K562 (cell line): ENCODE results near the gene RIMOC1. TPM values are rescaled to one million over a fixed set of nuclear protein-coding genes. Genes with fewer than 3 reads are reported as not detected.

Source experiments
- BRD9 ChIP-seq: fragments of 450-650 bp; IDR thresholded peaks from 2 replicates; pipeline ENCODE4 v1.6.1; 2018; ENCODE audit warnings: low read depth; ENCODE audit not compliant: partially characterized antibody
- CCNT2 ChIP-seq: IDR thresholded peaks from 2 replicates; pipeline ENCODE4 v1.6.1; 2011; ENCODE audit warnings: borderline replicate concordance, low read depth, mild to moderate bottlenecking, moderate library complexity, mixed read lengths, low read length; ENCODE audit not compliant: insufficient read length; ENCODE audit errors: extremely low read depth
- CEBPB ChIP-seq: fragments of 450-650 bp; IDR thresholded peaks from 2 replicates; pipeline ENCODE4 v1.6.1; 2016; ENCODE audit warnings: missing genetic modification characterization, missing compliant biosample characterization
- EHMT2 ChIP-seq: fragments of 450-650 bp; IDR thresholded peaks from 2 replicates; pipeline ENCODE4 v1.6.1; 2018; ENCODE audit warnings: antibody characterized with exemption
- GABPB2 ChIP-seq: fragments of 250-450 bp; sonication (Bioruptor Pico); conservative IDR thresholded peaks from 2 replicates; pipeline ENCODE4 v1.5.1; 2021; ENCODE audit warnings: mild to moderate bottlenecking
- HOXB6 ChIP-seq: fragments of 250-450 bp; sonication (Bioruptor Pico); IDR thresholded peaks from 2 replicates; pipeline ENCODE4 v1.5.1; 2022; ENCODE audit warnings: mild to moderate bottlenecking, borderline replicate concordance
- MYBL2 ChIP-seq, 2 experiments: fragments of 450-650 bp in 1 of 2; sonication (generic) in 1 of 2; formaldehyde crosslinking in 1 of 2; IDR thresholded peaks; 2 replicates each; pipeline versions ENCODE4 v1.6.1 to v1.8.1; 2017 to 2022; ENCODE audit warnings: borderline replicate concordance in 1 of 2, inconsistent platforms in 1 of 2, low read depth in 1 of 2, mild to moderate bottlenecking in 1 of 2, missing genetic modification reagents in 1 of 2, moderate library complexity in 1 of 2
- ZNF143 ChIP-seq: sonication (generic); formaldehyde crosslinking; IDR thresholded peaks from 2 replicates; pipeline ENCODE4 v1.9.0; 2022; ENCODE audit warnings: mild to moderate bottlenecking, missing genetic modification reagents
- polyA plus RNA-seq, 8 experiments: library from polyadenylated mRNA; depleted of rRNA in 4 of 8; stranded (reverse) in 5 of 8; unstranded in 3 of 8; fragments of >200 nt; fragmentation: Nextera tagmentation in 2 of 8; fragmentation: Illumina TruSeq in 1 of 8; extraction: Ambion mirVana in 2 of 8; extraction: Trizol in 1 of 8; gene quantifications; 2 replicates each; pipeline versions ENCODE4 v1.2.1 to v1.2.3, GENCODE V29; 2011 to 2014; ENCODE audit warnings: inconsistent platforms in 1 of 8, missing spikeins in 1 of 8
- total RNA-seq, 7 experiments: library from RNA; depleted of rRNA in 6 of 7; stranded (reverse); fragments of >200 nt in 6 of 7; fragmentation: Illumina TruSeq in 2 of 7; extraction: Trizol in 2 of 7; gene quantifications; 2 replicates each; pipeline versions ENCODE4 v1.2.1 to v1.2.3, GENCODE V29; 2011 to 2021; ENCODE audit warnings: low replicate concordance in 1 of 7
- TF ChIP-seq, protein P1 (sequence below), 2 experiments: fragments of 150-350 bp in 1 of 2; IDR thresholded peaks; 2 replicates each; pipeline ENCODE4 v1.6.1; 2012 to 2016; ENCODE audit warnings: low read depth in 2 of 2, low read length in 2 of 2, mild to moderate bottlenecking in 1 of 2, moderate library complexity in 1 of 2
- TF ChIP-seq, protein P2 (sequence below): fragments of 200-800 bp; sonication (Bioruptor generic); IDR thresholded peaks from 2 replicates; pipeline ENCODE4 v1.6.1; 2017; ENCODE audit warnings: missing genetic modification characterization, missing compliant biosample characterization
- TF ChIP-seq, protein P3 (sequence below): fragments of 250-450 bp; sonication (Bioruptor Pico); IDR thresholded peaks from 2 replicates; pipeline ENCODE4 v1.5.0; 2022; ENCODE audit warnings: mild to moderate bottlenecking
- TF ChIP-seq, protein P4 (sequence below): sonication (generic); formaldehyde crosslinking; IDR thresholded peaks from 2 replicates; pipeline ENCODE4 v1.8.1; 2023; ENCODE audit warnings: mild to moderate bottlenecking, missing genetic modification reagents

The RIMOC1 gene
- total and polyA plus RNA-seq, 9 of the 15 experiments (the other 6 are each of a cell fraction or from before 2014, with no cell fraction given), result 11.6 to 63.1 (median 30.8) TPM

DNA sequence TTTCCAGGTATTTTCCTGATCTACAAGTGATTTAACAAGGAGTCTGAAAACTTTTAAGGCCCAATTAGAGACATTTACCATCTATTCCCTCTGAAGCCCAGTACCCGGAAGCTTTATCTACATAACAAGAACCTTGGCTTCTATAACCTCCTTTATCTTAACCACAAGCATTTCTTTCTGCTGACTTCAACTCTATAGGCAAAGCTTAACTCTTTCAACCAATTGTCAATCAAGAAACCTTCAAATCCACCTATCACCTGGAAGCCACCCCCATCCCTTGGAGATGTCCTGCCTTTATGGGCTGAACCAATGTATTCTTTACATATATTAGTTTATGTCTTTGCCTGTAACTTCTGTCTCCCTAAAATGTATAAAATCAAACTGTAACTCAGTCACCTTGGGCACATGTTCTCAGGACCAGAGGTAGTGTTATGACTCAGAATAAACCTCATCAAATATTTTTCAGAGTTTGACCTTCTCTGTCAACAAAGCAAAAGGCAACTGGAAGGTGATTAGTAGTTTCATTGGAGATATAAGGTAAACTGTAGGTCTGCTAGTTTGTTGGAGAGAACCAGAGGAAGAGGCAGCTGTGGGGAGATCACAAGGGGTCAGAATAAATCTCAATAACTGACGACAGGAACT, 13.0 kb upstream of the RIMOC1 start (continued):
- TF ChIP-seq, protein P1, sequence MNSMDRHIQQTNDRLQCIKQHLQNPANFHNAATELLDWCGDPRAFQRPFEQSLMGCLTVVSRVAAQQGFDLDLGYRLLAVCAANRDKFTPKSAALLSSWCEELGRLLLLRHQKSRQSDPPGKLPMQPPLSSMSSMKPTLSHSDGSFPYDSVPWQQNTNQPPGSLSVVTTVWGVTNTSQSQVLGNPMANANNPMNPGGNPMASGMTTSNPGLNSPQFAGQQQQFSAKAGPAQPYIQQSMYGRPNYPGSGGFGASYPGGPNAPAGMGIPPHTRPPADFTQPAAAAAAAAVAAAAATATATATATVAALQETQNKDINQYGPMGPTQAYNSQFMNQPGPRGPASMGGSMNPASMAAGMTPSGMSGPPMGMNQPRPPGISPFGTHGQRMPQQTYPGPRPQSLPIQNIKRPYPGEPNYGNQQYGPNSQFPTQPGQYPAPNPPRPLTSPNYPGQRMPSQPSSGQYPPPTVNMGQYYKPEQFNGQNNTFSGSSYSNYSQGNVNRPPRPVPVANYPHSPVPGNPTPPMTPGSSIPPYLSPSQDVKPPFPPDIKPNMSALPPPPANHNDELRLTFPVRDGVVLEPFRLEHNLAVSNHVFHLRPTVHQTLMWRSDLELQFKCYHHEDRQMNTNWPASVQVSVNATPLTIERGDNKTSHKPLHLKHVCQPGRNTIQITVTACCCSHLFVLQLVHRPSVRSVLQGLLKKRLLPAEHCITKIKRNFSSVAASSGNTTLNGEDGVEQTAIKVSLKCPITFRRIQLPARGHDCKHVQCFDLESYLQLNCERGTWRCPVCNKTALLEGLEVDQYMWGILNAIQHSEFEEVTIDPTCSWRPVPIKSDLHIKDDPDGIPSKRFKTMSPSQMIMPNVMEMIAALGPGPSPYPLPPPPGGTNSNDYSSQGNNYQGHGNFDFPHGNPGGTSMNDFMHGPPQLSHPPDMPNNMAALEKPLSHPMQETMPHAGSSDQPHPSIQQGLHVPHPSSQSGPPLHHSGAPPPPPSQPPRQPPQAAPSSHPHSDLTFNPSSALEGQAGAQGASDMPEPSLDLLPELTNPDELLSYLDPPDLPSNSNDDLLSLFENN (IDR thresholded peaks at IDR 0.05; ENCODE audit: low read depth in 2 of 2, low read length in 2 of 2), result no peak
- TF ChIP-seq ZNF143 (CRISPR knock-in tag) (no peak), GABPB2 (CRISPR knock-in tag) (no peak), HOXB6 (no peak), BRD9 (no peak), MYBL2 (IDR thresholded peaks at IDR 0.05; ENCODE audit: low read depth) (peak; percentile 63), MYBL2 (CRISPR knock-in tag; IDR thresholded peaks at IDR 0.05; ENCODE audit: borderline replicate concordance) (no peak), CEBPB (tag) (no peak), EHMT2 (0 out of 2 replicates have a peak, but pooled peaks have one; percentile 18), CCNT2 (no peak)
- TF ChIP-seq, protein P2, sequence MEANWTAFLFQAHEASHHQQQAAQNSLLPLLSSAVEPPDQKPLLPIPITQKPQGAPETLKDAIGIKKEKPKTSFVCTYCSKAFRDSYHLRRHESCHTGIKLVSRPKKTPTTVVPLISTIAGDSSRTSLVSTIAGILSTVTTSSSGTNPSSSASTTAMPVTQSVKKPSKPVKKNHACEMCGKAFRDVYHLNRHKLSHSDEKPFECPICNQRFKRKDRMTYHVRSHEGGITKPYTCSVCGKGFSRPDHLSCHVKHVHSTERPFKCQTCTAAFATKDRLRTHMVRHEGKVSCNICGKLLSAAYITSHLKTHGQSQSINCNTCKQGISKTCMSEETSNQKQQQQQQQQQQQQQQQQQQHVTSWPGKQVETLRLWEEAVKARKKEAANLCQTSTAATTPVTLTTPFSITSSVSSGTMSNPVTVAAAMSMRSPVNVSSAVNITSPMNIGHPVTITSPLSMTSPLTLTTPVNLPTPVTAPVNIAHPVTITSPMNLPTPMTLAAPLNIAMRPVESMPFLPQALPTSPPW, result peak; percentile 20; the same call in 1 of the 2 replicates
- TF ChIP-seq, protein P3, sequence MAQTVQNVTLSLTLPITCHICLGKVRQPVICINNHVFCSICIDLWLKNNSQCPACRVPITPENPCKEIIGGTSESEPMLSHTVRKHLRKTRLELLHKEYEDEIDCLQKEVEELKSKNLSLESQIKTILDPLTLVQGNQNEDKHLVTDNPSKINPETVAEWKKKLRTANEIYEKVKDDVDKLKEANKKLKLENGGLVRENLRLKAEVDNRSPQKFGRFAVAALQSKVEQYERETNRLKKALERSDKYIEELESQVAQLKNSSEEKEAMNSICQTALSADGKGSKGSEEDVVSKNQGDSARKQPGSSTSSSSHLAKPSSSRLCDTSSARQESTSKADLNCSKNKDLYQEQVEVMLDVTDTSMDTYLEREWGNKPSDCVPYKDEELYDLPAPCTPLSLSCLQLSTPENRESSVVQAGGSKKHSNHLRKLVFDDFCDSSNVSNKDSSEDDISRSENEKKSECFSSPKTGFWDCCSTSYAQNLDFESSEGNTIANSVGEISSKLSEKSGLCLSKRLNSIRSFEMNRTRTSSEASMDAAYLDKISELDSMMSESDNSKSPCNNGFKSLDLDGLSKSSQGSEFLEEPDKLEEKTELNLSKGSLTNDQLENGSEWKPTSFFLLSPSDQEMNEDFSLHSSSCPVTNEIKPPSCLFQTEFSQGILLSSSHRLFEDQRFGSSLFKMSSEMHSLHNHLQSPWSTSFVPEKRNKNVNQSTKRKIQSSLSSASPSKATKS (CRISPR knock-in tag), result no peak
- TF ChIP-seq, protein P4, sequence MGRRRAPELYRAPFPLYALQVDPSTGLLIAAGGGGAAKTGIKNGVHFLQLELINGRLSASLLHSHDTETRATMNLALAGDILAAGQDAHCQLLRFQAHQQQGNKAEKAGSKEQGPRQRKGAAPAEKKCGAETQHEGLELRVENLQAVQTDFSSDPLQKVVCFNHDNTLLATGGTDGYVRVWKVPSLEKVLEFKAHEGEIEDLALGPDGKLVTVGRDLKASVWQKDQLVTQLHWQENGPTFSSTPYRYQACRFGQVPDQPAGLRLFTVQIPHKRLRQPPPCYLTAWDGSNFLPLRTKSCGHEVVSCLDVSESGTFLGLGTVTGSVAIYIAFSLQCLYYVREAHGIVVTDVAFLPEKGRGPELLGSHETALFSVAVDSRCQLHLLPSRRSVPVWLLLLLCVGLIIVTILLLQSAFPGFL (CRISPR knock-in tag), result no peak
